ENCODE data around the gene SIAH2.

SIAH2 gene

GRCh38 chr3:150747886-150748683 is 14.9 kb downstream of the SIAH2 start:
- no peak for DNase-seq

GRCh38 chr3:150746791-150747590 is 16.0 kb downstream of the SIAH2 start:
- DNase-seq: no peak

DNA sequence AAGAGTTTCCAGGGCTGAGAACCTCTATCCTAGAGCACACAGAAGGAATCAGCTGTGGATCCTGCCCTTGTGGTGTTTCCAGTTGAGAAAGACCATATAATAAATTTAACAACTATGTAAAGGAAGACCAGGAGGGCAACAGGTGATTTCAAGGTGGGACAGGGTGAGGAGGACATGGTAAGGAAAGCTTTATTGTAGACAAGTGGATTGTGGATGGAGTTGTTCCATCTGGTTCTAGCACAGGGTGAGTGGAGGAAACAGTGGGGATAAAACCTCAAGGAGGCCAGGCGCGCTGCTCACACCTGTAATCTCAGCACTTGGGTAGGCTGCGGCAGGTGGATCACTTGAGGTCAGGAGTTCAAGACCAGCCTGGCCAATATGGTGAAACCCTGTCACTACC is 17.1 kb downstream of the SIAH2 start:
- DNase-seq: no peak

DNA sequence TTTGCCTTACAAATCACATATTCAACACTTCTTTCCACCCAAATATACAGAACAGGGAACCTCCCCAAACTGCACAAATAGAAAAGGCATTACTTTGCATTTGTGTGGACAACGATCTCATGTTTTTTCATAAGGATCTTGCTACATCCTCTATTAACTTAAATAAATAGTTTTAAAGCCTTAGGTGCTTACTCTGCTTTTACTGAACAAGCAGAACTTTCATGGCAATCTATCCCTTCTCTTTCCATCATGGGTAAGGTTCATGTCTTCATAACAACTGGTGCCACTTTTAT is 18.1 kb downstream of the SIAH2 start:
- no peak for DNase-seq

DNA sequence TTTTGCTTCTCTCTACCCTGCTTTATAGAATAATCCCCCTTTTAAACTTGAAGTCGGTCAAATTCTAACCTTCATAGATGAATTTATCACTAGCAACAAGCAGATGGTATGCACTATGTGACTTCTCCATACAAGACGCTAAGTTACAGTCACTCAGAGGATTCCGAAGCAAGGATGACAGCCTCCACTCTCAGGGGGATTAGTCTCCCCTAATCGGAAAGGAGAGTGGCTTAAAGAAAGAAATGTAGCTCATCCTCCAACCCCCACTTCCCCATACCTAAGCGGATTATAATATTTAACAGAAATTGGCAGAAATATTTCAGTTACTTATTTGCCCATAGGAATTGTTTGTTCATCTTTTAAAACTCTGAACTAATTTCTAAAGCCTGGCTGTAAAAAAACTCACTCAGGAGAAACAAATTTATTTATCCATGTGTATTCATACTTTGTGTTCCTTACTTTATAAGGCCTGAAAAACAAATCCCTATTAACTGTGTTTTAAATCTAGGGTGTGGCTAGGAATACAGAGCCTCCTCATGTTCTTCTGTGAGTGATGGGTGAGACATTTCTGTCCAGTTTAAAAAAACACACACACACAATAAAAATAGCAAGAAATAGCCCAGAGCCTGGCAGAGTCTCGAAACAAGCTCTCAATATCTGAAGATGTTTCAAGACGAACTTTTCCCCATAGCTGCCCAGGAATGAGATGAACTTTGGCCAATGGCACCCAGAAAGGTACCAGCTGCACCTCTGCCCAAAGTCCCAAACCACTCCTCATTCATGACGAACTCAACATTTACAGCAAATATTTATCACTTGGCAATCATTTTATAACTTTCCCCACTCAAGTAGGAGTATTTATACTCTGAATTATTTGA is 18.7 kb downstream of the SIAH2 start:
- no peak for DNase-seq

GRCh38 chr3:150743508-150743907 is 19.5 kb downstream of the SIAH2 start:
- no peak for DNase-seq

GRCh38 chr3:150742679-150743078 is 20.3 kb downstream of the SIAH2 start:
- DNase-seq: no peak

- no peak for DNase-seq
These were observed 20.8 kb downstream of the SIAH2 start for GRCh38 chr3:150742141-150742523.

- no peak for DNase-seq
These were observed 21.4 kb downstream of the SIAH2 start for GRCh38 chr3:150741497-150742140.

- no peak for DNase-seq
These were observed 22.1 kb downstream of the SIAH2 start for GRCh38 chr3:150740733-150741496.

DNA sequence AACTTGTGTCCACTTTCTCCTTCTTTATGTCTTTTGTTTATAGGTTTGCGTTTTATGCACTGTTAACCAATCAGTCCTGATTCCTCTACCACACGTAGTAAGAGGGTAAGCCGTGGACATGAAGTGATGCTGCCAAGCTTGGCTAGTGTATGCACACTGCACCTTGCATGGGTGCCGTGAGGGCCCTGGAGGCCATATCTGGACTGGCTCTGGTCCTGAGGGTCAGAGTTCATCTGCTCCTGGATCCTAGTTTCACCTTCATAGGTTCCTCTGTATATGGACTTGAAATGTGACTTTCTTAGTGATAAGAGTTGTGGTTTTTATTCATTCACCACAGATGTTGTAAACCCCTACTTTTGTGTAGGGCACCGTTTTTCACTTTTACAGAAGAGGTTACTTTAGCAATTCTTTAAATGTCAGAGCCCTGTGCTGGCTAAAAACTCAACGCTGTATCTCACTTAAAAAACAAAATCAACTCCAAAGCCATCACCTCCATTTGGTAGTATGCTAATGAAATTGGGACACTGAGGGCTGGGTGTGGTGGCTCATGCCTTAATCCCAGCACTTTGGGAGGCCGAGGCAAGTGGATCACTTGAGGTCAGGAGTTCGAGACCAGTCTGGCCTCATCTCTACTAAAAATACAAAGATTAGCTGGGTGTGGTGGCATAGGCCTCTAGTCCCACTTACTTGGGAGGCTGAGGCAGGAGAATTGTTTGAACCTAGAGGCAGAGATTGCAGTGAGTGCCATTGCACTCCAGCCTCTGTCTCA is 22.9 kb downstream of the SIAH2 start:
- no peak for DNase-seq

GRCh38 chr3:150739200-150739863 is 23.6 kb downstream of the SIAH2 start:
- DNase-seq: no peak

DNA sequence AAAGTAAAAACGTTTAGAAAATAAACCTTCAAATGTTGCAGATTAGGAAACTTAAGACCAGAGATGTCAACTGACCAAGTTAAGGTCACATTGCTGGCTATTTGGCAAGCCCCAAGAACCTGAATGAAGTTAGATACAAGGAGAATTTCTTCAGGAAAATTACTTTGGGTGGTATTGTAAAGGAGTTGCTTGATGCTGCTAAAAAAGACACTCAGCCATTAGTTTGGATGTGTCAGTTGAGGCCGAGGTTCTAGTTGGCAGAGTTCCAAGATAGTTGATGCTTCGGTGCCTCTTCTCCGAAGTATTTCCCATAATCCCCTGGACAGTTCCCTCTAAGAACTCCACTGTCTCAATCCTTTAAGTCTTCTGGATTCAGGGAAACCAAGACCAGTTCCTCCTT is 24.3 kb downstream of the SIAH2 start:
- DNase-seq: no peak

DNA sequence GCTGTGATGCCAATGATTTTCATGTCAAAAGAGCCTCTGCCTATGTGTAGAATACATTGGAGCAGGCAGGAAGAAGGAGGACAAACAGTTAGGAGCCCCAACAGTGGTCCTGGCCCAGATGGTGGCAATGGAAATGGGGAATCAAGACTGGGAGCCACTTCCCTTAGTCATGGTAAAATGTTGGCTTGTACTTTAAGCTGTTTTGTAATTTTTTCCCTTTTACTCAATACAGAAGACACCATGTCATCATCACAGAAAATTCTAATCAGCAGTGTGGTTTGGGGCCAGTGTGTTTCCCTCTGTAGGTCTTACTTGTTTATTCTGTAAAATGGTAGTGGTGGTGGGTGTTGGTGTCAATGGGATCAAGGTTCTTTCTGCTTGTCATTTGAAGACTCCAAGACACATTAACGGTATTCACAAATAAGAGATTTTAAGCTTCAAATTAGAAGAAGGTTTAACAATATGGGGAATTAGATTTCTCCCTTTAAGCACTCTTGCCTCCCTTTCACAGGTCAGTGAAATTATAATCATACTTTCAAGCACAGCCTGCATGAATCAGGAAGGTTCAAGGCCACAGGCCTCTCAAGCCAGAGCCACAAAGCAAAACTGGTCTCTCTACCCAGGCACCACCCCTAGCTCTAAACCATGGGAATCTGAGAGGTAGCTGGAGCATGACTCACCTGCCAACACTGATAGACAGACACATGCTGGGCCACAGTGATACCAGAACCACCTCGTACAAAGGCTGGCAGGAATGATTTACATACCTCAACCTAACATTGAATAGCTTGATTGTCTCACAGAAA is 24.9 kb downstream of the SIAH2 start:
- DNase-seq: no peak

- no peak for DNase-seq
These were observed 25.8 kb downstream of the SIAH2 start for GRCh38 chr3:150736903-150737832.

- DNase-seq: no peak
These were observed 26.7 kb downstream of the SIAH2 start for GRCh38 chr3:150736316-150736719.

DNA sequence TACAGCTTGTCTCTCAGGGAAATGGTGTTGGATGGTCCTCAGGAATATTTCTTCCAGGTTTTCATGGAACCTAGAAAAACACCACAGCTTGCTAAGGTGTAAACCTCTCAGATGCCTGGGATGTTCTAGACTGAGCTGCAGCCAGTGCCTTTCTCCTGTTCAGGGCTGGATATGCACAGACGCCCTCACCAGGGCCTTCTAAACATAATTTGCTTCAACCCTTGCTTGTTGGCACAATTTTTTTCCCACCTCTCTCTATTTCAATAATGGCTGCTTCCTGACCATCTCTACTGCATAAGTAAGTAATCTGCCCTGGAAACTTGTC is 28.2 kb downstream of the SIAH2 start:
- no peak for DNase-seq

GRCh38 chr3:150733936-150734794 is 28.8 kb downstream of the SIAH2 start:
- no peak for DNase-seq

Data from right hindlimb (tissue), 1 donor.